ENCODE data around the gene MYBPH. TPM values are rescaled to one million over a fixed set of nuclear protein-coding genes. Genes with fewer than 3 reads are reported as not detected.

Gene MYBPH
- total RNA-seq, 2 donors from 2014 or later, result not detected

DNA sequence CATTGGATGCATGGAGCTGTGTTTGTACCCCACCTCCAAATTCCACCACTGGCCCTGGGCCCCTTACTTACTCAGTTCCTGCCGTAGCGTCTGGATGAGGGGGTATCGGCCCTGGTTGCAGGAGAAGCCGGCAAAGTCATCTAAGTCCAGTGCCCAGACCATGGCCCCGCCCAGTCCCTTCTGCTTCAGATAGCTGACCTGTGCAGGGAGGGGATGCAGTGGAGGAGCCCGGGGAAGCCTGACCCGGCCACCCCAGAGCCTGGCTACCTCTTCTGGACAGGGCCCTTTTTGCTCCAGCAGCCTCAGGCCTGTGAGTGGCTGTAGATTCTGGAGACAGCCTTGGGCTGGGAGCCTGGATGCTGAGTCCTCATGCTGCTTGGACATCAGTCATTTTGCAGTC is 42.0 kb upstream of the MYBPH start:
- Histone ChIP-seq H3K36me3 (no peaks in the 10 kb centered on the region), H3K4me1 (no peaks in the 10 kb centered on the region), H3K27ac (no peak overlapping the region), H3K27me3 (no peaks in the 10 kb centered on the region), H3K4me3 (no peak overlapping the region), H3K9me3 (no peaks in the 10 kb centered on the region)
- no peak for DNase-seq (ENCODE audit: low spot score)
- TF ChIP-seq, protein P1, sequence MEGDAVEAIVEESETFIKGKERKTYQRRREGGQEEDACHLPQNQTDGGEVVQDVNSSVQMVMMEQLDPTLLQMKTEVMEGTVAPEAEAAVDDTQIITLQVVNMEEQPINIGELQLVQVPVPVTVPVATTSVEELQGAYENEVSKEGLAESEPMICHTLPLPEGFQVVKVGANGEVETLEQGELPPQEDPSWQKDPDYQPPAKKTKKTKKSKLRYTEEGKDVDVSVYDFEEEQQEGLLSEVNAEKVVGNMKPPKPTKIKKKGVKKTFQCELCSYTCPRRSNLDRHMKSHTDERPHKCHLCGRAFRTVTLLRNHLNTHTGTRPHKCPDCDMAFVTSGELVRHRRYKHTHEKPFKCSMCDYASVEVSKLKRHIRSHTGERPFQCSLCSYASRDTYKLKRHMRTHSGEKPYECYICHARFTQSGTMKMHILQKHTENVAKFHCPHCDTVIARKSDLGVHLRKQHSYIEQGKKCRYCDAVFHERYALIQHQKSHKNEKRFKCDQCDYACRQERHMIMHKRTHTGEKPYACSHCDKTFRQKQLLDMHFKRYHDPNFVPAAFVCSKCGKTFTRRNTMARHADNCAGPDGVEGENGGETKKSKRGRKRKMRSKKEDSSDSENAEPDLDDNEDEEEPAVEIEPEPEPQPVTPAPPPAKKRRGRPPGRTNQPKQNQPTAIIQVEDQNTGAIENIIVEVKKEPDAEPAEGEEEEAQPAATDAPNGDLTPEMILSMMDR (IDR thresholded peaks at IDR 0.05), result no peak

DNA sequence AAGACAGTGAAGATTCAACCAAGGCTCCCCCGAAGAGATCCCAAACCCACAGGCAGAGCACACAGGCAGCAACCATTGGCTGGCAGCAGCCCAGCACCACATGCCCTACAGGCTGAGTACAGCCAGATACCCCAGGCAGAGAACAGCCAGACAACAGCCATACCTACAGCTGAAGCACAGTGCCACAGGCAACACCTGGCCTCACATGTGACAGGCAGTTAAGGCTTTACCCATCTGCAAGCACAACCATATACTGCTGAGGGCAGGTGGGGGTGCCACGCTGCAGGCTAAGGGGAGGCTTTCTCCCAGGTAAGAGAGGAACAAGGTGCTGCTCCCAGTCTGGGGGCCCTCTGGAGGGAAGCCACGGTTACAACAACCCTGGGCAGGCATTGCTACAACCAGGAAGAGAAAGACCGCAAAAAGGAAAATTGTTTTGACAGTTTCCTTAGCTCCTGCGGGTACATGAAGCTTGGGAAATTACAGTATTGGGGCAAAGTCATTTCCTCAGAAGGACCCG is 41.6 kb upstream of the MYBPH start:
- H3K36me3 ChIP-seq, result no peaks in the 10 kb centered on the region
- H3K27me3 ChIP-seq, result no peaks in the 10 kb centered on the region
- TF ChIP-seq, protein P1 (IDR thresholded peaks at IDR 0.05), result no peak
- H3K4me3 ChIP-seq, result no peak overlapping the region
- H3K27ac ChIP-seq, result no peak overlapping the region
- no peaks in the 10 kb centered on the region for H3K9me3 ChIP-seq
- DNase-seq (ENCODE audit: low spot score), result no peak
- no peaks in the 10 kb centered on the region for H3K4me1 ChIP-seq

DNA sequence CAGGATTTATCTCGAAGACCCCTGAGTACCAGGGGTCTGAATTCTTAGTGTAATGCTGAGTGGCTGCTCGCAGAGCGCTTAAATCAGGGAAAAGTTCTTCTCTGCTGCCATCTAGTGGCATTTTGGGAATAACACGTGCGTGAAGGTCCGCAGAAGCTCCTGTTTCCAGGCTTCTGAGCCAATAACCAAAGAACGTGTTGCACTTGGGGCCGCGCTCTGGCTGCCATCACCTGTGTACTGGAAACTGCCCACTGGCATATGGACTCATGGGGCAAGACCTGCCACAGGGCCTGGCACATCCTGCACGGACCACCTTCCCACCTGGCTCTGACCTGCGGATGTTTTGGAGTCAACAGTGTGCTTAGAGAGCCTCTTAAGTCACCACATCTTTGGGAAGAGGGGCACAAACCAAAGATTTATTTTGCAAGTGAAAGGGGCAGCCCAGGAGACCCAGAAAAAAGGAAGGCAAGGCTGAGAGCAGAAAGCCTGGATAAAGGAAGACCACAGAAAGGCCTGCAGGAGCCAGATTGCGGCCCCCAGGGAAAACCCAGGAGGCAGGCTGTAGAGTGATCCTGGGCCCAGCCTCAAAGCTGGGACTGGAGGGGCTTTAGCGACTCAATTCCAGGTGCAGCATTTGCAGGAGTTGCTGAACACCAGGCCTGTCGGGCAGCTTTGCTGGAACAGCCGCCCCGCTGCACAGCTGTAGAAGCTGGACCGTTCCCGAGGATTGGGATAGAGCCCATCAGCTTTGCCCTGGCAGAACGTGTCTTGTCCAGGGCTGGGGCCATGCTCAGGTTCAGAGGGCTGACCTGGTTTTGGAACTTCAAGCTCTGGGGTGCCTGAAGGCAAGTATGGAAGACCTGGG is 40.9 kb upstream of the MYBPH start:
- Histone ChIP-seq H3K4me3 (no peak overlapping the region), H3K27me3 (no peaks in the 10 kb centered on the region), H3K27ac (no peak overlapping the region), H3K4me1 (no peaks in the 10 kb centered on the region), H3K36me3 (no peaks in the 10 kb centered on the region), H3K9me3 (no peaks in the 10 kb centered on the region)
- TF ChIP-seq, protein P1 (IDR thresholded peaks at IDR 0.05), result peak; percentile 40 to 87
- DNase-seq (ENCODE audit: low spot score), result no peak

DNA sequence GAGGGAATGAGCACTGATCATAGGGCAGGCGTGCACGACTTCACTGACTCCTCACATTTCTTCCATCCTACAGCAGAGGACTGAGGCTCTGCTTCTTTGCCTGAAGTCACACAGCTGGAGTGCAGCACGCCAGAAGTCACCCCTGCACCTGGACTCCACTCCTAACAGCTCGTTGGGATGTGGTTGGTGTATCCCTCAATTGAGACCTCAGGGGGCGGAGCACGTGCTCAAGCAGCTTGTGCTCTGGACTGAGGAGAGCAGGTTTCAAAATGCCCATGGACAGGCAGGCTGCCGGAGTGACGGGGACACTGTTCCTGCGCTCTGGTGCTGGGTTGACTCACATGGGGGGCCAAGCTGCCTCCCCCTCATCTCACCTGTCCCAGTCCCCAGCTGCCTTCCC is 39.9 kb upstream of the MYBPH start:
- Histone ChIP-seq H3K4me3 (no peak overlapping the region), H3K27me3 (no peaks in the 10 kb centered on the region), H3K9me3 (no peaks in the 10 kb centered on the region)

DNA sequence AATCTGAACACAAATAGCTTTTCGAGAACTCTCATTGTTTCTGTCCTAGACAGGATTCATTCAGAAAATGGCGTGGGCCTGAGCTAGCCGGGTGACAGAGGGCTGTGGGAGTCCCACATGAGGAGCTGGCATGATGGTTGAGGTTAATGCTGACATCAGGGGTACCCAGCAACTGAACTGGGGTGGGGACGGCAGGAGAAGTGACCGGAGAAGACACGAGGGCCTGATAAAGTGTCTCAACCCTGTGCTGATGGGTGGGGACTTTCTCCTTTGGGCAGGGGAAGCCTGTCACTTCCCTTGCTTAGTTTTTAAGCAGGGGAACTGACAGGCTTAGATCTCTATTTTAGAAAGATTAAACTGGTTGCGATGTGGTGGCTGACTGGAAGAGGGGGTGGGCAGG is 39.2 kb upstream of the MYBPH start:
- Histone ChIP-seq H3K27ac (no peak overlapping the region), H3K4me1 (no peaks in the 10 kb centered on the region), H3K9me3 (no peaks in the 10 kb centered on the region), H3K4me3 (no peak overlapping the region), H3K27me3 (no peaks in the 10 kb centered on the region), H3K36me3 (no peaks in the 10 kb centered on the region)
- TF ChIP-seq, protein P1 (IDR thresholded peaks at IDR 0.05), result no peak
- no peak for DNase-seq (ENCODE audit: low spot score)

More for the DNA sequence above, 39.9 kb upstream of the MYBPH start:
- Histone ChIP-seq H3K36me3 (no peaks in the 10 kb centered on the region), H3K4me1 (no peaks in the 10 kb centered on the region), H3K27ac (no peak overlapping the region)
- TF ChIP-seq, protein P1 (IDR thresholded peaks at IDR 0.05), result no peak
- no peak for DNase-seq (ENCODE audit: low spot score)

Measured in right atrium auricular region (tissue), 2 donors.